ENCODE measurements around the gene UVSSA.

DNA sequence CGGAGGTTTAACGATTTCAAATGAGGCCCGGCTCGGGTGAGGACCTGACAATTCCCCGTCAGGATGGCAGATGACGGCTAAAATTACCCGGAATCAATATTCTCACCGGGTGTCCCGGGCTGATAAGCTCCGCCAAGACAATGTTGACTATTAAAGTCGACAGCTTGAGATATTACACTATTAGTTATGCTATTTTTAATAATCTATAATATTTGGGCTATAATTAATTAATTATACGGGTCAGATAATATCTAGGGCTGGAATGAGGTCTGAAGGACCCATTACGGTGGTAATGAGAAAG, 68.6 kb downstream of the UVSSA start:
- TF ChIP-seq CTCF (IDR thresholded peaks at IDR 0.05) (no peak), POLR2A (IDR thresholded peaks at IDR 0.05) (no peak)

Data from ovary (tissue), 3 donors.